Activated T-cell treated with anti-CD3 and anti-CD28 coated beads, Interleukin-2, amount 50 U/mL, for 24 hours (primary cell): Measurements from ENCODE around the gene TTC38.

ENCODE experiments used
- DNase-seq: peaks from one replicate; pipeline ENCODE4 v3.0.0-alpha.2; 2020
- H3K27ac Mint-ChIP-seq: 2 replicates; pipeline ENCODE4 v1.8.0; 2020; ENCODE audit warnings: mild to moderate bottlenecking, mixed read lengths
- H3K27me3 Mint-ChIP-seq: 2 replicates; pipeline ENCODE4 v1.8.0; 2020; ENCODE audit warnings: mixed read lengths
- H3K36me3 Mint-ChIP-seq: 2 replicates; pipeline ENCODE4 v1.8.0; 2020; ENCODE audit warnings: low read depth, mixed read lengths
- H3K4me1 Mint-ChIP-seq: 2 replicates; pipeline ENCODE4 v1.8.0; 2020; ENCODE audit warnings: low read depth, mixed read lengths
- H3K4me3 Mint-ChIP-seq: 2 replicates; pipeline ENCODE4 v1.8.0; 2020; ENCODE audit warnings: mild to moderate bottlenecking, moderate library complexity, mixed read lengths
- H3K9me3 Mint-ChIP-seq: 2 replicates; pipeline ENCODE4 v1.8.0; 2020; ENCODE audit warnings: mixed read lengths

Gene TTC38

DNA sequence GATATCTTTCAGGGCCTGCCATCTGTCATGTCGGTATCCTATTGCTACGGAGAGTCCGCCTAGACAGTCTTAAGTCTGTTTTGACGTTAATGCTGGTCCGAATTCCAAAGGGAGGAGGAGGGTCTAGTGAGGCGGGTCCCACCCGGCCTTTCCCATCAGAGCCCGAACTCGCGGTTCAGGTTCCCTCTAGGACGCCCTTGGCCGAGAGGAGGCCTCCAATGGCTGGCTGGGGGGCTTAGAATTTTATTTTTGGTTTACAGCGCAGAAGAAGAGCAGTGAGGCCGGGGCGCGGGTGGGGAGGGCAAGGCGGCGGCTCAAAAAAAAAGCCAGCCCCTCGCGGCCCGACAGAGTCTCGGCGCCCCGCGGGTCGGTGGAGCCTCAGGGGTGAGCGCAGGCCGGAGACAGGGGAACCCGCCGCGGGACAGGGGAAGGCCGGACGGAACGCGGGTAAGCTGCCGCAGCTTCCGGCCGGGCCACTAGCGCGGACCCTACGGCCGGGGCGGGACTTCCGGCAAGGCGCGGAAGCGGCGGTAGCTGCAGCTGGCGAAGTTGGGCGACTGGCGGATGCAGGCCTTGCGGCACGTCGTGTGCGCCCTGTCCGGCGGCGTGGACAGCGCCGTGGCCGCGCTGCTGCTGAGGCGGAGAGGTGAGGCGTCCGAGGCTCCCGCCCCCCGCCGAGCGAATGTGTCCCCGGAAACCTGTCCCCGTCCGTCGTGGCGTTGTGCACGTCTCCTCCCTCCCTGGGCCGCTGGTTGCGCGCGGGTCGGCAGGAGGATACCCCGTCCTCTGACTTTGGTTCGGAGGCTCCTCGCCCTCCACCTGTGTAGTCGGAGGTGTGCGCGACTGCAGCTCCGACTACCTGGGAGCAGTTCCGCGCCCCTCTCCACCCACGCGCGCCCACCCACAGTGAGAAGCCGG, 67.7 kb downstream of the TTC38 start, which contains the start of gene TRMU:
TSS of gene TRMU (plus strand) at position 514 of the 918 bp plus-strand sequence. CDS start at position 565, 51 bp downstream.
- H3K4me3 Mint-ChIP-seq, result peak within 1 kb of the TSS; percentile 96
- H3K4me1 Mint-ChIP-seq, result peaks cover 42% of the 10 kb centered on the region
- H3K9me3 Mint-ChIP-seq, result no peaks in the 10 kb centered on the region
- peak; percentile 87 for DNase-seq
- H3K27ac Mint-ChIP-seq, result peak within 1 kb of the TSS; percentile 95
- H3K27me3 Mint-ChIP-seq, result no peaks in the 10 kb centered on the region
- peaks cover 73% of the 10 kb centered on the region for H3K36me3 Mint-ChIP-seq

DNA sequence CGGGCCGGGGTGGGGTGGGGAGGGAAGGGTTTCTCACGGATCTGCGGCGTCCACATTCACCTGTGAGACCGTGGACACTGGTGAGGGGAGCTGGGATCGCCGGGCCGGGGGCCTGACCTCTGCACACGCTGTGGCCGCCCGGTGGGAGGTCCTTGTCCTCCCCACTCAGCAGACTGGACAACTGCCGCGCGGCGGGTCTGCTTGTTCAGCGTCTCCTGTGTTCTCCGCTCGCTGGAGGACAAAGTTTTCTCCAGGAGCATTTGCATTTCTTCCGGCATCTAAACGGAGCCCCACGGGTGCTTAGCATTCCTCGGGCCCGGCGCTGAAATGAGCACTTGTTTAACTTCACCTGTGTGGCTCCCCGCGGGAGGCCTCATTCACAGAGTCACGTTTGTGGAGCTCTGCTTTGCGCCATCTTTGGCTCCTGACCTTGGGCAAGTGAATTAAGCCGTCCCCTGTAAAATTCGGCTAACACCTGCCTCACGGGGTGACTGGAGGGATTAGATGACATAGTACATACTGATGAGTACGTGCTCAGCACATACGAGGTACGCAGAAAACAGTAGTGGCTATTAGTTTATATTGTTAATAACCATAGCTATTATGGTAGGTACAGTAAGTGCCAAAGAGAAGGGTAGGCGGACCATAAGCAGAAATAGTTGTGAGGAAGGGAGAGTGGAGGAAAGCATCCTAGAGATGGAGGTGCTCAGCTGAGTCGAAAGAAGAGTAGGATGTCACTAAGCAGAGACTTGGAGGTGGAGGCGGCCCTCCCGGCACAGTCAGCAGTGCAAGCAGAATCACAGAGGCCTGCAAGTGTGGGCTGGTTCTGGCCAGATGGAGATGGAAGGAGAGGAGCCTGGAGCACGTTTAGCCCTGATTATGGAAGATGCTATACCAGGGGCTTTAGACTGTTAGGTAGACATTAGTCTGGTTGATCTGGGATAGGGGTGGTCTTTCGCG, 68.6 kb downstream of the TTC38 start:
- Mint-ChIP-seq H3K4me3 (peak overlapping the region; percentile 96), H3K27ac (peak overlapping the region; percentile 95), H3K9me3 (no peaks in the 10 kb centered on the region), H3K27me3 (no peaks in the 10 kb centered on the region), H3K4me1 (peaks cover 42% of the 10 kb centered on the region), H3K36me3 (peaks cover 73% of the 10 kb centered on the region)
- peak; percentile 52 for DNase-seq

DNA sequence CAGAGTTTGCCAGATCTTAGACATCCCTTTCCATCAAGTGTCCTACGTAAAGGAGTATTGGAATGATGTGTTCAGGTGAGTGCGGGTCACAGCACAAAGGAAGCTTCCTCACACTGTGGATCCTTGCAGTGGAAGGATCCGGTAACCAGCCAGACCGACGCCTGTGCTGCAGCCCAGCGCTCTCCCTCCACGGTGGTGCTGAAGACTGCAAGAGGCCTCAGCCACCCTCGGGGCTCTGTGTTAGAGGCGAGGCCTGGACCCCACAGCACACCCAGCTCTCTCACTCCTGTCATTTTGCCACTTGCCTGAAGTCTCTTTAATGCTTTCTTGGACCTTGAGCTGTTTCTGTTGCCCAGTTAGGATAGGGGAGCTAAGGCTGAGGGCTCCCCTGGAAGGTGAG, 70.1 kb downstream of the TTC38 start:
- H3K27me3 Mint-ChIP-seq, result no peaks in the 10 kb centered on the region
- H3K9me3 Mint-ChIP-seq, result no peaks in the 10 kb centered on the region
- H3K27ac Mint-ChIP-seq, result peak overlapping the region; percentile 62
- DNase-seq, result no peak
- peaks cover 76% of the 10 kb centered on the region for H3K36me3 Mint-ChIP-seq
- H3K4me1 Mint-ChIP-seq, result peaks cover 42% of the 10 kb centered on the region
- peak overlapping the region; percentile 96 for H3K4me3 Mint-ChIP-seq

DNA sequence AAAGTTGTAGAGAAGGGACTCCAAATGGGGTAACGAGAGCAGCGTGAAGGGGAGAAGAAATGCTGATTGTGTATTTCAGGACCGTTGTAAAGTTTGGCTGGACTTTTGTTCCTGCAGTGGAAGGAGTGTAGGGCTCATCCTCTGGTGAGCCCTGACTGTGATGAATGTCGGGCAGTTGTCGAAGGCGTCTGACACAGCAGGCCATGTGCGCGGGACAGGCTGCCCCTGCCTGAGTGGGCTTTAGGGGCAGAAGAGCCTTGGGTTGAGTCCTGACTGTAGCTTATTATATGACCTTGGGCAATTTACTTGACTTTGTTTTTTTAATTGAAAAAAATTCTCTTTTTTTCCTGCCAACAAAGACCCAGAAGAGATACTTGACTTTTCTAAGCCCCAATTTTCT, 70.8 kb downstream of the TTC38 start:
- peak overlapping the region; percentile 1 for H3K27ac Mint-ChIP-seq
- DNase-seq, result no peak
- no peak overlapping the region for H3K4me3 Mint-ChIP-seq
- H3K9me3 Mint-ChIP-seq, result no peaks in the 10 kb centered on the region
- peaks cover 42% of the 10 kb centered on the region for H3K4me1 Mint-ChIP-seq
- H3K27me3 Mint-ChIP-seq, result no peaks in the 10 kb centered on the region
- H3K36me3 Mint-ChIP-seq, result peaks cover 76% of the 10 kb centered on the region

DNA sequence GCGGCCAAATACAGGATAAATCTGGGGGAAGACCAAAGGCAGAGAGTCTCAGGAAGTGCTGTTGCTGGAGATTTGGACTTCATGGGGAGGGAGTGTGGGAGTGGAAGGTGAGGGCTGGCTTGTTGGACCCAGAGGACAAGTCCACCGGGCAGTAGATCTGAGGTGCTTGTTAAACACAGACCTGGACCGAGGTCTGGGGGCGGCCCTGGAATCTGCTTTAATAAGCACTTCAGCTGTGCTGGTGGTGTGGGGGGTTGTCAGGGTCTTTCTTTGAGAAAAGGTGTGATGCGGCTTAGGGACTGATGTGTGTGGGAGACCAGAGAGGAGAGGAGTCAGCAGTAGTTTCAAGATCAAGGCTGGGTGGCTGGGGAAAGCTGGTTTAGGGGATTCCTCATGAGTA, 72.1 kb downstream of the TTC38 start:
- Mint-ChIP-seq H3K4me3 (no peak overlapping the region), H3K4me1 (peaks cover 35% of the 10 kb centered on the region), H3K9me3 (no peaks in the 10 kb centered on the region), H3K27me3 (no peaks in the 10 kb centered on the region), H3K36me3 (peaks cover 88% of the 10 kb centered on the region), H3K27ac (no peak overlapping the region)
- no peak for DNase-seq

DNA sequence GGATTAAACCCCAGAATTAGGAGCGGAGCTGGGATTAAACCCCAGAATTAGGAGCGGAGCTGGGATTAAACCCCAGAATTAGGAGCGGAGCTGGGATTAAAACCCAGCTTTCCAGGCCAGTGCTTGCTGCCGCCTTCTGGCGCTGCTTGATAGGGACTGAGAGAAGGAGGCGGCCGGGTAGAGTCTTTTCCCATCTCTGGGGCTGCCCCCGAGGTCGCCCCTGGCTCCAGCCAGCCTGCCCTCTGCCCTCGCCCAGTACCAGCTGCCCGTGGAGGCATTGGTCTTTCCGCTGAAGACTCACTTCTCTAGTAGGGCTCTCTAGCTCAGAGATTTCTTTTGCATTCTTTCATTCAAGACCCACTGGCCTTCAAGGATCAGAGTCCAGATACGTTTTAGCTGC, 72.9 kb downstream of the TTC38 start:
- Mint-ChIP-seq H3K36me3 (peaks cover 92% of the 10 kb centered on the region), H3K27ac (no peak overlapping the region), H3K27me3 (no peaks in the 10 kb centered on the region), H3K4me3 (no peak overlapping the region), H3K9me3 (no peaks in the 10 kb centered on the region), H3K4me1 (peaks cover 32% of the 10 kb centered on the region)
- no peak for DNase-seq
